BJ (cell line): ENCODE measurements around the gene CCDC57. TPM values are rescaled to one million over a fixed set of nuclear protein-coding genes. Genes with fewer than 3 reads are reported as not detected.
A peak's percentile ranks its signal among the peaks of the same experiment; 100 is the strongest.

Experiments used
- CTCF ChIA-PET: fragments of 350-600 bp; formaldehyde crosslinking; extraction: SDS; loops from one replicate; lab custom pipeline; 2021; ENCODE audit warnings: antibody characterized with exemption, inconsistent platforms; lab: Yijun Ruan, JAX
- POLR2A ChIA-PET: fragments of 300-600 bp; sonication (Branson Sonifier 250); formaldehyde crosslinking; extraction: SDS; loops from one replicate; lab custom pipeline; 2021; ENCODE audit warnings: antibody characterized with exemption; lab: Charles Lee
- DNase-seq: peaks from one replicate; pipeline ENCODE4 v3.0.0-alpha.2; 2011; ENCODE audit warnings: low read depth
- H3K27me3 ChIP-seq: 2 replicates; pipeline ENCODE4 v1.6.0; 2011; ENCODE audit warnings: low read length; ENCODE audit not compliant: control insufficient read depth, insufficient read depth
- H3K36me3 ChIP-seq: 2 replicates; pipeline ENCODE4 v1.5.1; 2011; ENCODE audit warnings: low read length; ENCODE audit not compliant: control insufficient read depth, insufficient read depth
- H3K4me3 ChIP-seq: 2 replicates; pipeline ENCODE4 v1.5.1; 2011; ENCODE audit warnings: low read depth, mild to moderate bottlenecking, control low read depth, low read length
- CTCF ChIP-seq: IDR thresholded peaks from 2 replicates; pipeline ENCODE4 v1.5.1; 2011; ENCODE audit warnings: low read depth, mild to moderate bottlenecking, control low read depth, inconsistent platforms, low read length, moderate library complexity; ENCODE audit not compliant: insufficient read depth
- polyA plus RNA-seq: library from polyadenylated mRNA; depleted of rRNA; stranded (reverse); fragments of >200 nt; gene quantifications from 2 replicates; pipeline ENCODE4 v1.2.3, GENCODE V29; 2011

Gene CCDC57
- polyA plus RNA-seq, 1 experiment, result 15.4 TPM

DNA sequence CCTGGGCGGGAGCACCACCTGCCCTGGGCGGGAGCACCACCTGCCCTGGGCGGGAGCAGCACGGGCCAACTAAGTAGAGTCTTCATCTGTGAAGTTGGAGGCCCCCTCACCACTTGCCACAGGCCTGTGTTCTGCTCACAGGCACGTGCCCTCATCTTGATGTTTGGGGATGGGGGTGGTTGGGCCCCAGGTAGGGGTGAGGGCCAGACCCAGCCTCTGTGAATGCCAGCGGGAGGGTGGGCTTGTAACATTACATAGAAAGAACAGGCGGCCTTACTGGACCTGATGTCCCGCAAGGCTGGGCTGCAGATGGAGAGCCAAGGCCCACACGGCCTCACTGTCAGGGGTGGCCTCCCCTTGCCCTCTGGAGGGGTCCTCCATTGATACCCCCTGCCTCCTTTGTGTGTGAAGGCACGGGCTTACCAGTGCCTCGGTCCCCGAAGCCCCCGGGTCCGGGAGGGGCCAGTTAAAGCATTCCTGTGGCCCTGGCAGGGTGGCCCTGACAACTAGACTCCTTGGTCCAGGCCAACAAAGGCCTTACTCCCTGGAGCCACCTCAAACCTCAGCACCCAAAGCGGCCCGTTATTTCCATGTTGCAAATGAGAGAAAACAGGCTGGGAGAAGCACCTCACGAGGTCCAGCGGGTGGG, 15.1 kb upstream of the CCDC57 start:
- no peak for TF ChIP-seq CTCF
- Histone ChIP-seq H3K27me3 (no peaks in the 10 kb centered on the region), H3K4me3 (peak overlapping the region; percentile 98), H3K36me3 (peaks cover 3% of the 10 kb centered on the region; the same call in 1 of the 2 replicates)
- no peak for DNase-seq
- ChIA-PET POLR2A (no interaction called here), CTCF (no interaction called here)

DNA sequence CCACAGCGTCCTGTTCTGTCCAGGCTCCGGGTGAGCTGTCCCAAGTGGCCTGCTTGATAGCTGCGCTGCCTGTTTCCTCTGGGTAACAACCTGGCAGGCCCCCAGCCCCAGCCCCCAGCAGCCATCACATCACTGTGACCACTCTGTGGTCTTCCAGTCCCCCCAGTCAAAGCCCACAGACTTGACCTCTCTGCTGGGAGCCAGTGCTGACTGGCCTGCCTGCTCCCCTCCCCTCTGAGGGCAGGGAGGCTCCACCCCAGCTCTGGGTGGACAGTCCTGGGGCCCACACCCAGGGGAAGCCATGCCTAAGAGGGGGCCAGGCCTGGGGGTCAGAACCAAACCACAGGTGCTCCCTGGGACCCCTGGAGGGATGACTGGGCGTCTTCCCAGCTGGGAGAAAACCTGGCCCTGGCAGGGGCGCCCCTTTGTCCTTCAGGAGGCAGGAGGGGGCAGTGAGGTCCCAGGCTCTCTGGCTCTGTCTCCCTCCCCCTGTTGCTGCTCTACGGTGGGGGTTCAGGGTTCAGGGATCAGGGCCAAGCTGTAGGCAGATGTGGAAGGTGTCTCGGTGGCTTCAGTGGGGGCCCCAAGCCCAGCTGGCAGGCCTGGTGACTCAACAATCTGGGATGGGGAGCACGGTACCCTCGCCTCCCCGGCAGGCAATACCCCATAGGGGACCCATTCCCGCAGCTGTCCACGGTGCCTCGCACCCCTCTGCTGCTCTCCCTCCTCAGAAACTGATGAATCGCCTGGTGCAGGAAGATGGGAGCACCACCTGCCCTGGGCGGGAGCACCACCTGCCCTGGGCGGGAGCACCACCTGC, 14.4 kb upstream of the CCDC57 start:
- Histone ChIP-seq H3K4me3 (no peak overlapping the region), H3K36me3 (peaks cover 2% of the 10 kb centered on the region; the same call in 1 of the 2 replicates), H3K27me3 (no peaks in the 10 kb centered on the region)
- ChIA-PET POLR2A (no interaction called here), CTCF (interaction anchor here (0.6 kb wide), 1 partner anchor 197 kb away, joined by 3 read pairs; no protein-coding TSS in a partner anchor)
- DNase-seq, result no peak
- TF ChIP-seq CTCF, result no peak

DNA sequence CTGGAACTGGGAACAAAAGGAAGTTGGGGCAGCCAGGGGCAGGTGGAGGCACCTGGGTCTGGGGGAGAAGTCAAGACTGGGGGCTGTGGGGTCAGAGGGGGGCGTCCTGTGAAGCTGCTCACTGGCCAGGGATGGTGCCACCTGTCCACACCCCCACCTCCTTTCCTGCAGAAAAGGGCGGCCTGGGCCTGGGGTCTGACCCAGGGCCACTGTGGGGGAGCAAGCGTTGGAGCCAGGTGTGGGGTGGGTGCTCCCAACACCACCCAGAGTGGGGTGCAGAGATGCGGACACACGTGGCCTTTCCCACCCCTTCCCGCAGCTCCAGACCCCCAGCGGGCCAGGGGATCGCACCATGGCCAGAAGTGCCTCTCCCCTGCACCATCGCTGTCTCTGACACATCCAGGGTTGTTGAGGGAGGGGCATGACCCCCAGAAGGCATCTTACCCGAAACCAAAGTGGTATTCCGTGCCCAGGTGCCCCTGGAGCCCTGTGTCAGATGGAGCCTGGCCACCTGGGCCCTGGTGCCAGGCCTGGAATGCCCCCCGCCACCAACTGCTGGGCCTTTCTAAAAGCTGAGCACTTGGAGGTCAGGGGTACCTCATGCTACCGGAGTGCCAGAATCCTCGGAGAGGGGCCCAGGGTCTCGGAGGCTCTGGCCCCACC, 13.6 kb upstream of the CCDC57 start:
- TF ChIP-seq CTCF, result no peak
- DNase-seq, result no peak
- POLR2A ChIA-PET, result no interaction called here
- Histone ChIP-seq H3K4me3 (no peak overlapping the region), H3K27me3 (no peaks in the 10 kb centered on the region), H3K36me3 (no peaks in the 10 kb centered on the region)
- CTCF ChIA-PET, result interaction anchor here (0.9 kb wide), 1 partner anchor 189 kb away, joined by 3 read pairs; the partner anchor contains the start of gene DCXR

DNA sequence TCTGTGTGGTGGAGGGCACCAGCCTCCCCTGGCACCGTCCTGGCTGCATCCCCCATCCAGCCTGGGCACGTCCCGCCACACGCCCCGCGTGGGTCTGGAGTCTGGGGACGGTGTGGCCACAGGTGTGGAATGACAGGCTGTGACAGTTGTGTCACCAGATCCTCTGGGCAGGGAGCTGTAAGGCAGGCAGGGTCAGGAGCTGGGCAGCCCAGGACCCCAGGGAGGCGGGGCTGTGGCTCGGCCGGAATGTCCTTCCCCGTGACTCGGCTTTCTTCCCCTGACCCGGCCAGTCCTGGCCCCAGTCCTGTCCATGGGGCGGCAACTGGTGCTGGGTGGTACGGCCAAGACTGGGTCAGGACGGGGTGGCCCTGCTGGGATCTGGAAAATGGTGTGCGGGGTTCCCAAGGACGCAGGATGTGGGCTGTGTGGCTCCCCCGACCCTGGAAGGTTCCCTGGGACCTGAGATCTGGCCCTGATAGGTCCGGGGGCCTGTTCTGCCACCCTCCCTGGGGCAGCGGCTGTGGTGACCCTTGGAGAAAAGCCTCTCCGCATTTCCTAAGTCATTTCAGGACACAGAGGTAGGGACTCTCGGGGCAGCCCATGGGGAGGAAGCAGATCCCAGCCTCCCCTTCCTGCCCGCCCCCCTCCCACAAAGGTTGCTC, 12.9 kb upstream of the CCDC57 start:
- H3K4me3 ChIP-seq, result no peak overlapping the region
- CTCF ChIA-PET, result interaction anchor here (0.9 kb wide), 1 partner anchor 188 kb away, joined by 3 read pairs; the partner anchor contains the start of gene DCXR
- POLR2A ChIA-PET, result interaction anchor here (0.6 kb wide), 1 partner anchor 188 kb away, joined by 3 read pairs; the partner anchor contains the start of gene DCXR
- TF ChIP-seq CTCF, result no peak
- H3K36me3 ChIP-seq, result no peaks in the 10 kb centered on the region
- H3K27me3 ChIP-seq, result no peaks in the 10 kb centered on the region
- no peak for DNase-seq
